K562 (cell line): Measurements from ENCODE around the gene PARK7. TPM values are rescaled to one million over a fixed set of nuclear protein-coding genes. Genes with fewer than 3 reads are reported as not detected.

Experiments
- ARNT ChIP-seq, 2 experiments: fragments of 450-650 bp; IDR thresholded peaks; 2 replicates each; pipeline ENCODE4 v1.6.1; 2016; ENCODE audit warnings: mild to moderate bottlenecking in 1 of 2
- CEBPB ChIP-seq: fragments of 450-650 bp; IDR thresholded peaks from 2 replicates; pipeline ENCODE4 v1.6.1; 2016; ENCODE audit warnings: missing genetic modification characterization, missing compliant biosample characterization
- DPF2 ChIP-seq: fragments of 450-650 bp; IDR thresholded peaks from 2 replicates; pipeline ENCODE4 v1.6.1; 2016
- HNRNPL ChIP-seq: fragments of 200-400 bp; formaldehyde crosslinking; IDR thresholded peaks from 2 replicates; pipeline ENCODE4 v1.6.1; 2017; ENCODE audit warnings: low read depth, mild to moderate bottlenecking, low read length
- ILF3 ChIP-seq: fragments of 450-650 bp; IDR thresholded peaks from 2 replicates; pipeline ENCODE4 v1.6.1; 2018; ENCODE audit warnings: antibody characterized with exemption, mild to moderate bottlenecking, moderate library complexity, borderline replicate concordance
- MTA2 ChIP-seq: fragments of 450-650 bp; IDR thresholded peaks from 2 replicates; pipeline ENCODE4 v1.6.1; 2016; ENCODE audit warnings: low read depth
- NELFE ChIP-seq: IDR thresholded peaks from 2 replicates; pipeline ENCODE4 v1.6.1; 2011; ENCODE audit warnings: mild to moderate bottlenecking; ENCODE audit not compliant: insufficient read depth, insufficient read length
- NFE2L1 ChIP-seq: fragments of 450-650 bp; IDR thresholded peaks from 2 replicates; pipeline ENCODE4 v1.6.1; 2016; ENCODE audit warnings: missing genetic modification characterization, low read depth, mild to moderate bottlenecking, missing compliant biosample characterization, moderate library complexity, borderline replicate concordance
- NFRKB ChIP-seq: fragments of 450-650 bp; IDR thresholded peaks from 2 replicates; pipeline ENCODE4 v1.6.1; 2016; ENCODE audit warnings: low read depth
- RBFOX2 ChIP-seq: fragments of 200-400 bp; formaldehyde crosslinking; IDR thresholded peaks from 2 replicates; pipeline ENCODE4 v1.6.1; 2017; ENCODE audit warnings: low read depth, mild to moderate bottlenecking, low read length, moderate library complexity
- RNF2 ChIP-seq: sonication (generic); IDR thresholded peaks from 2 replicates; pipeline ENCODE4 v1.6.1; 2016
- SAFB ChIP-seq: fragments of 200-400 bp; formaldehyde crosslinking; IDR thresholded peaks from 2 replicates; pipeline ENCODE4 v1.6.1; 2017; ENCODE audit warnings: low read depth, low read length, borderline replicate concordance
- TCFL5 ChIP-seq: fragments of 250-450 bp; sonication (Bioruptor Pico); conservative IDR thresholded peaks from 2 replicates; pipeline ENCODE4 v1.6.1; 2021; ENCODE audit warnings: mild to moderate bottlenecking, moderate library complexity, matching md5 sums
- TEAD2 ChIP-seq: fragments of 450-650 bp; IDR thresholded peaks from 2 replicates; pipeline ENCODE4 v1.6.1; 2016; ENCODE audit warnings: missing genetic modification characterization, control low read depth, missing compliant biosample characterization
- VEZF1 ChIP-seq: fragments of 200-800 bp; sonication (Bioruptor generic); IDR thresholded peaks from 2 replicates; pipeline ENCODE4 v1.6.1; 2017; ENCODE audit warnings: missing genetic modification characterization, missing compliant biosample characterization
- ZBTB7A ChIP-seq: IDR thresholded peaks from 2 replicates; pipeline ENCODE4 v1.6.1; 2011; ENCODE audit warnings: low read depth, mild to moderate bottlenecking, low read length, moderate library complexity, borderline replicate concordance; ENCODE audit not compliant: control insufficient read depth
- ZC3H11A ChIP-seq: IDR thresholded peaks from 2 replicates; pipeline ENCODE4 v1.6.1; 2012; ENCODE audit warnings: low read depth, low read length, improper control_type of control experiment
- ZNF134 ChIP-seq: fragments of 250-450 bp; sonication (Bioruptor Pico); conservative IDR thresholded peaks from 2 replicates; pipeline ENCODE4 v1.4.0; 2020
- polyA plus RNA-seq, 8 experiments: library from polyadenylated mRNA; depleted of rRNA in 4 of 8; stranded (reverse) in 5 of 8; unstranded in 3 of 8; fragments of >200 nt; fragmentation: Nextera tagmentation in 2 of 8; fragmentation: Illumina TruSeq in 1 of 8; extraction: Ambion mirVana in 2 of 8; extraction: Trizol in 1 of 8; gene quantifications; 2 replicates each; pipeline versions ENCODE4 v1.2.1 to v1.2.3, GENCODE V29; 2011 to 2014; ENCODE audit warnings: inconsistent platforms in 1 of 8, missing spikeins in 1 of 8
- total RNA-seq, 7 experiments: library from RNA; depleted of rRNA in 6 of 7; stranded (reverse); fragments of >200 nt in 6 of 7; fragmentation: Illumina TruSeq in 2 of 7; extraction: Trizol in 2 of 7; gene quantifications; 2 replicates each; pipeline versions ENCODE4 v1.2.1 to v1.2.3, GENCODE V29; 2011 to 2021; ENCODE audit warnings: low replicate concordance in 1 of 7
- TF ChIP-seq, protein P1 (sequence below): fragments of 450-650 bp; IDR thresholded peaks from 2 replicates; pipeline ENCODE4 v1.6.1; 2017; ENCODE audit warnings: antibody characterized with exemption
- TF ChIP-seq, protein P2 (sequence below): IDR thresholded peaks from 2 replicates; pipeline ENCODE4 v1.6.1; 2012; ENCODE audit warnings: low read depth, low read length, improper control_type of control experiment, borderline replicate concordance
- TF ChIP-seq, protein P3 (sequence below): fragments of 250-450 bp; sonication (Bioruptor Pico); IDR thresholded peaks from 2 replicates; pipeline ENCODE4 v1.8.0; 2021; ENCODE audit warnings: moderate library complexity, mild to moderate bottlenecking, inconsistent platforms

The PARK7 gene
- total and polyA plus RNA-seq, 9 of the 15 experiments (the other 6 are each of a cell fraction or from before 2014, with no cell fraction given) = 374 to 1,298 (median 484) TPM

GRCh38 chr1:7940745-7941436, 20.6 kb upstream of the PARK7 start, which contains the start of gene TNFRSF9 (continued):
- TF ChIP-seq VEZF1 (CRISPR knock-in tag) (no peak; the same call in 1 of the 2 replicates), ILF3 (no peak), ZBTB7A (no peak), RNF2 (no peak), NELFE (no peak), HNRNPL (no peak), SAFB (no peak), RBFOX2 (no peak), TEAD2 (tag) (no peak), CEBPB (tag) (no peak), ZNF134 (CRISPR knock-in tag) (no peak), TCFL5 (CRISPR knock-in tag) (no peak), ZC3H11A (no peak), DPF2 (peak; percentile 40; the same call in 1 of the 2 replicates), NFE2L1 (no peak), MTA2 (no peak), NFRKB (no peak), ARNT (IDR thresholded peaks at IDR 0.05) (no peak)
- TF ChIP-seq, protein P1, sequence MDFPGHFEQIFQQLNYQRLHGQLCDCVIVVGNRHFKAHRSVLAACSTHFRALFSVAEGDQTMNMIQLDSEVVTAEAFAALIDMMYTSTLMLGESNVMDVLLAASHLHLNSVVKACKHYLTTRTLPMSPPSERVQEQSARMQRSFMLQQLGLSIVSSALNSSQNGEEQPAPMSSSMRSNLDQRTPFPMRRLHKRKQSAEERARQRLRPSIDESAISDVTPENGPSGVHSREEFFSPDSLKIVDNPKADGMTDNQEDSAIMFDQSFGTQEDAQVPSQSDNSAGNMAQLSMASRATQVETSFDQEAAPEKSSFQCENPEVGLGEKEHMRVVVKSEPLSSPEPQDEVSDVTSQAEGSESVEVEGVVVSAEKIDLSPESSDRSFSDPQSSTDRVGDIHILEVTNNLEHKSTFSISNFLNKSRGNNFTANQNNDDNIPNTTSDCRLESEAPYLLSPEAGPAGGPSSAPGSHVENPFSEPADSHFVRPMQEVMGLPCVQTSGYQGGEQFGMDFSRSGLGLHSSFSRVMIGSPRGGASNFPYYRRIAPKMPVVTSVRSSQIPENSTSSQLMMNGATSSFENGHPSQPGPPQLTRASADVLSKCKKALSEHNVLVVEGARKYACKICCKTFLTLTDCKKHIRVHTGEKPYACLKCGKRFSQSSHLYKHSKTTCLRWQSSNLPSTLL = no peak
- TF ChIP-seq, protein P2, sequence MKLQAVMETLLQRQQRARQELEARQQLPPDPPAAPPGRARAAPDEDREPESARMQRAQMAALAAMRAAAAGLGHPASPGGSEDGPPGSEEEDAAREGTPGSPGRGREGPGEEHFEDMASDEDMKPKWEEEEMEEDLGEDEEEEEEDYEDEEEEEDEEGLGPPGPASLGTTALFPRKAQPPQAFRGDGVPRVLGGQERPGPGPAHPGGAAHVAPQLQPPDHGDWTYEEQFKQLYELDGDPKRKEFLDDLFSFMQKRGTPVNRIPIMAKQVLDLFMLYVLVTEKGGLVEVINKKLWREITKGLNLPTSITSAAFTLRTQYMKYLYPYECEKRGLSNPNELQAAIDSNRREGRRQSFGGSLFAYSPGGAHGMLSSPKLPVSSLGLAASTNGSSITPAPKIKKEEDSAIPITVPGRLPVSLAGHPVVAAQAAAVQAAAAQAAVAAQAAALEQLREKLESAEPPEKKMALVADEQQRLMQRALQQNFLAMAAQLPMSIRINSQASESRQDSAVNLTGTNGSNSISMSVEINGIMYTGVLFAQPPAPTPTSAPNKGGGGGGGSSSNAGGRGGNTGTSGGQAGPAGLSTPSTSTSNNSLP = no peak
- TF ChIP-seq, protein P3, sequence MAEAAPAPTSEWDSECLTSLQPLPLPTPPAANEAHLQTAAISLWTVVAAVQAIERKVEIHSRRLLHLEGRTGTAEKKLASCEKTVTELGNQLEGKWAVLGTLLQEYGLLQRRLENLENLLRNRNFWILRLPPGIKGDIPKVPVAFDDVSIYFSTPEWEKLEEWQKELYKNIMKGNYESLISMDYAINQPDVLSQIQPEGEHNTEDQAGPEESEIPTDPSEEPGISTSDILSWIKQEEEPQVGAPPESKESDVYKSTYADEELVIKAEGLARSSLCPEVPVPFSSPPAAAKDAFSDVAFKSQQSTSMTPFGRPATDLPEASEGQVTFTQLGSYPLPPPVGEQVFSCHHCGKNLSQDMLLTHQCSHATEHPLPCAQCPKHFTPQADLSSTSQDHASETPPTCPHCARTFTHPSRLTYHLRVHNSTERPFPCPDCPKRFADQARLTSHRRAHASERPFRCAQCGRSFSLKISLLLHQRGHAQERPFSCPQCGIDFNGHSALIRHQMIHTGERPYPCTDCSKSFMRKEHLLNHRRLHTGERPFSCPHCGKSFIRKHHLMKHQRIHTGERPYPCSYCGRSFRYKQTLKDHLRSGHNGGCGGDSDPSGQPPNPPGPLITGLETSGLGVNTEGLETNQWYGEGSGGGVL (CRISPR knock-in tag) = no peak
